ENCODE data around the gene IER5L. TPM values are rescaled to one million over a fixed set of nuclear protein-coding genes. Genes with fewer than 3 reads are reported as not detected.
A peak's percentile ranks its signal among the peaks of the same experiment; 100 is the strongest.

IER5L gene
- total and polyA plus RNA-seq, 9 of the 15 experiments (the other 6 are each of a cell fraction or from before 2014, with no cell fraction given), result 0.14 to 11.9 (median 0.52) TPM

DNA sequence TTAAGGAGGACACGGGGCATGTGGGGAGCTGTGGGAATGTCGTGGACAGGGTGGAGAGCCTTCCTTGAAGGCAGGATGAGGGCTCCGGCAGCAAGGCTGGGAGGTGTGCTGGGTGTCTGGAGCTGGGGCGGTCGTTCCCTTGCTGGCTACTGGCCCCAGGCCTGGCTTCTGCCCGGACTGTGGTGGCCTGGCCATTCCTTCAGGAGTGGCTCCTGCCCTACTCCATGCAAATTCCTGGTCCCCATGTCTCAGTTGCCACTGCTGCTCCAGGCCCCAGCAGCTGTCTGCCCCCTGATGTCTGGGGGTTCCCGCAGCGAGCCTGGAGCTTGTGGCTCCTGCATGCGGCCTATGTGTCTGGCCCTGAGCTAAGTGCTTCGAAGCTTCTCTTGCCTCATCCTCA is 21.9 kb downstream of the IER5L start:
- FAIRE-seq (no peak), ATAC-seq (no peak; the same call in 2 of the 3 replicates), DNase-seq (ENCODE audit: extremely low read depth in 1 of 4, low spot score in 3 of 4) (no peak)
- no peaks in the 10 kb centered on the region for H3K36me3 ChIP-seq (ENCODE audit: control insufficient read depth, insufficient read depth, low read length)
- H3K4me1 ChIP-seq (replicated peaks in 1 of 2; ENCODE audit: control insufficient read depth in 2 of 2, insufficient read depth in 2 of 2, low read length in 2 of 2), result peaks cover 0 to 12% of the 10 kb centered on the region in 2 experiments; a peak in 1 of 5 replicates
- in situ Hi-C loops (cut with MboI) (no loop called here), intact Hi-C loops (cut with micrococcal nuclease) (no loop called here)
- CTCF ChIA-PET (ENCODE audit: low intra/inter-chr PET ratio), result no interaction called here
- peak overlapping the region in 1 of 2 experiments; percentile 45; a peak in 1 of 4 replicates for H3K9ac ChIP-seq (ENCODE audit: insufficient read depth in 1 of 2, low read depth in 2 of 2, low read length in 2 of 2)
- no peak overlapping the region for H2AFZ ChIP-seq (ENCODE audit: low read depth, low read length)
- H3K4me2 ChIP-seq (ENCODE audit: insufficient read depth, low read length), result no peak overlapping the region
- no peak overlapping the region for H3K27ac ChIP-seq (ENCODE audit: extremely low read depth, low read depth, low read length)
- TF ChIP-seq ZNF12 (CRISPR knock-in tag; IDR thresholded peaks at IDR 0.05) (no peak), ZNF76 (CRISPR knock-in tag; IDR thresholded peaks at IDR 0.05; ENCODE audit: borderline replicate concordance) (no peak), ZFP36 (IDR thresholded peaks at IDR 0.05; ENCODE audit: low read depth, low read length, partially characterized antibody) (no peak), RB1 (IDR thresholded peaks at IDR 0.05; ENCODE audit: low read depth) (no peak), NFE2L1 (tag; IDR thresholded peaks at IDR 0.05; ENCODE audit: borderline replicate concordance, low read depth) (no peak), ZNF41 (CRISPR knock-in tag; conservative IDR thresholded peaks at IDR 0.05) (no peak), ZKSCAN3 (CRISPR knock-in tag; IDR thresholded peaks at IDR 0.05) (no peak), HEY1 (CRISPR knock-in tag; IDR thresholded peaks at IDR 0.05; ENCODE audit: borderline replicate concordance) (no peak), TCF7 (IDR thresholded peaks at IDR 0.05; ENCODE audit: borderline replicate concordance) (no peak), CEBPB (tag; IDR thresholded peaks at IDR 0.05) (no peak), NCOA2 (IDR thresholded peaks at IDR 0.05; ENCODE audit: partially characterized antibody in 2 of 2) (no peak), PPARD (CRISPR knock-in tag; IDR thresholded peaks at IDR 0.05) (no peak), TFAM (CRISPR knock-in tag; conservative IDR thresholded peaks at IDR 0.05) (no peak), HMG20A (CRISPR knock-in tag; conservative IDR thresholded peaks at IDR 0.05) (no peak), SETDB1 (IDR thresholded peaks at IDR 0.05; ENCODE audit: low read length) (no peak), PHF20 (IDR thresholded peaks at IDR 0.05; ENCODE audit: partially characterized antibody) (no peak), KLF16 (IDR thresholded peaks at IDR 0.05) (no peak)
- TF ChIP-seq, protein P1, sequence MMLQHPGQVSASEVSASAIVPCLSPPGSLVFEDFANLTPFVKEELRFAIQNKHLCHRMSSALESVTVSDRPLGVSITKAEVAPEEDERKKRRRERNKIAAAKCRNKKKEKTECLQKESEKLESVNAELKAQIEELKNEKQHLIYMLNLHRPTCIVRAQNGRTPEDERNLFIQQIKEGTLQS (IDR thresholded peaks at IDR 0.05), result no peak
- TF ChIP-seq, protein P1 (CRISPR knock-in tag; conservative IDR thresholded peaks at IDR 0.05), result no peak
- TF ChIP-seq, protein P2, sequence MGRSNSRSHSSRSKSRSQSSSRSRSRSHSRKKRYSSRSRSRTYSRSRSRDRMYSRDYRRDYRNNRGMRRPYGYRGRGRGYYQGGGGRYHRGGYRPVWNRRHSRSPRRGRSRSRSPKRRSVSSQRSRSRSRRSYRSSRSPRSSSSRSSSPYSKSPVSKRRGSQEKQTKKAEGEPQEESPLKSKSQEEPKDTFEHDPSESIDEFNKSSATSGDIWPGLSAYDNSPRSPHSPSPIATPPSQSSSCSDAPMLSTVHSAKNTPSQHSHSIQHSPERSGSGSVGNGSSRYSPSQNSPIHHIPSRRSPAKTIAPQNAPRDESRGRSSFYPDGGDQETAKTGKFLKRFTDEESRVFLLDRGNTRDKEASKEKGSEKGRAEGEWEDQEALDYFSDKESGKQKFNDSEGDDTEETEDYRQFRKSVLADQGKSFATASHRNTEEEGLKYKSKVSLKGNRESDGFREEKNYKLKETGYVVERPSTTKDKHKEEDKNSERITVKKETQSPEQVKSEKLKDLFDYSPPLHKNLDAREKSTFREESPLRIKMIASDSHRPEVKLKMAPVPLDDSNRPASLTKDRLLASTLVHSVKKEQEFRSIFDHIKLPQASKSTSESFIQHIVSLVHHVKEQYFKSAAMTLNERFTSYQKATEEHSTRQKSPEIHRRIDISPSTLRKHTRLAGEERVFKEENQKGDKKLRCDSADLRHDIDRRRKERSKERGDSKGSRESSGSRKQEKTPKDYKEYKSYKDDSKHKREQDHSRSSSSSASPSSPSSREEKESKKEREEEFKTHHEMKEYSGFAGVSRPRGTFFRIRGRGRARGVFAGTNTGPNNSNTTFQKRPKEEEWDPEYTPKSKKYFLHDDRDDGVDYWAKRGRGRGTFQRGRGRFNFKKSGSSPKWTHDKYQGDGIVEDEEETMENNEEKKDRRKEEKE (IDR thresholded peaks at IDR 0.05; ENCODE audit: borderline replicate concordance in 1 of 2, control insufficient read depth in 1 of 2, low read depth in 2 of 2, low read length in 1 of 2), result no peak
- TF ChIP-seq, protein P3, sequence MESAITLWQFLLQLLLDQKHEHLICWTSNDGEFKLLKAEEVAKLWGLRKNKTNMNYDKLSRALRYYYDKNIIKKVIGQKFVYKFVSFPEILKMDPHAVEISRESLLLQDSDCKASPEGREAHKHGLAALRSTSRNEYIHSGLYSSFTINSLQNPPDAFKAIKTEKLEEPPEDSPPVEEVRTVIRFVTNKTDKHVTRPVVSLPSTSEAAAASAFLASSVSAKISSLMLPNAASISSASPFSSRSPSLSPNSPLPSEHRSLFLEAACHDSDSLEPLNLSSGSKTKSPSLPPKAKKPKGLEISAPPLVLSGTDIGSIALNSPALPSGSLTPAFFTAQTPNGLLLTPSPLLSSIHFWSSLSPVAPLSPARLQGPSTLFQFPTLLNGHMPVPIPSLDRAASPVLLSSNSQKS (CRISPR knock-in tag; IDR thresholded peaks at IDR 0.05), result no peak
- no peaks in the 10 kb centered on the region for H3K79me2 ChIP-seq (ENCODE audit: control insufficient read depth, insufficient read depth, low read length)
- H3K9me3 ChIP-seq (replicated peaks; ENCODE audit: control insufficient read depth, insufficient read depth, low read depth, low read length), result no peaks in the 10 kb centered on the region
- no peak overlapping the region for H3K4me3 ChIP-seq
- H3K27me3 ChIP-seq (ENCODE audit: control insufficient read depth in 2 of 2, insufficient read depth in 2 of 2, low read length in 2 of 2), result no peaks in the 10 kb centered on the region
- BruUV-seq (replicated peaks), result no TSS peak
- POLR2A ChIA-PET, result interaction anchor here (1.5 kb wide), 1 partner anchor 10 kb away, joined by 6 read pairs; no protein-coding TSS in a partner anchor
- 80% methylated on average over 10 of the region's 10 CpGs for WGBS (ENCODE audit: insufficient coverage, low coverage, missing lambda C conversion rate)
- H4K20me1 ChIP-seq (replicated peaks; ENCODE audit: control insufficient read depth, insufficient read depth, low read length), result no peaks in the 10 kb centered on the region
- no peaks in the 10 kb centered on the region for H3K9me1 ChIP-seq (ENCODE audit: control insufficient read depth, insufficient read depth, low read length)

Measured in K562 (cell line).